SK-N-SH (cell line): ENCODE data around the gene RPL39. TPM values are rescaled to one million over a fixed set of nuclear protein-coding genes. Genes with fewer than 3 reads are reported as not detected.

Experiments
- CTCF ChIA-PET: fragments of 300-600, 350-600 bp; formaldehyde crosslinking; extraction: SDS; loops from one replicate; lab custom pipeline; 2021; lab: Yijun Ruan, JAX
- POLR2A ChIA-PET: fragments of 350-600 bp; sonication (Branson Sonifier 250); formaldehyde crosslinking; extraction: SDS; loops from one replicate; lab custom pipeline; 2020; ENCODE audit warnings: antibody characterized with exemption, inconsistent platforms; lab: Yijun Ruan, JAX
- DNase-seq: peaks from one replicate; pipeline ENCODE4 v3.0.0; 2012
- H2AFZ ChIP-seq: fragments of 200-600 bp; sonication (generic); 2 replicates; pipeline ENCODE4 v1.8.1; 2016; ENCODE audit warnings: antibody characterized with exemption, mild to moderate bottlenecking, low read depth
- H3F3A ChIP-seq: fragments of 200-600 bp; sonication (generic); replicated peaks from 2 replicates; pipeline ENCODE3; 2016; ENCODE audit warnings: antibody characterized with exemption, mild to moderate bottlenecking; ENCODE audit not compliant: insufficient read depth
- H3K27ac ChIP-seq, 2 experiments: fragments of 200-500 bp in 1 of 2; fragments of 200-600 bp in 1 of 2; sonication (Bioruptor generic) in 1 of 2; sonication (generic), shearing (Covaris generic) in 1 of 2; 2 replicates each; pipeline versions ENCODE4 v1.5.1 to v1.6.1; 2014 to 2016; ENCODE audit warnings: low read depth in 2 of 2, inconsistent platforms in 1 of 2, low read length in 1 of 2, mild to moderate bottlenecking in 1 of 2, mixed read lengths in 1 of 2
- H3K27me3 ChIP-seq: fragments of 200-600 bp; sonication (generic), shearing (Covaris generic); 2 replicates; pipeline ENCODE4 v1.6.1; 2016; ENCODE audit warnings: mixed run types; ENCODE audit not compliant: insufficient read depth
- H3K36me3 ChIP-seq, 2 experiments: fragments of 200-500 bp in 1 of 2; fragments of 200-600 bp in 1 of 2; sonication (Bioruptor generic) in 1 of 2; sonication (generic) in 1 of 2; replicated peaks in 1 of 2; 2 replicates each; pipeline versions ENCODE3 to v1.5.1; 2014 to 2016; ENCODE audit warnings: low read length in 1 of 2, mild to moderate bottlenecking in 1 of 2; ENCODE audit not compliant: insufficient read depth in 2 of 2, control insufficient read depth in 1 of 2
- H3K4me1 ChIP-seq, 2 experiments: fragments of 200-500 bp in 1 of 2; fragments of 200-600 bp in 1 of 2; sonication (Bioruptor generic) in 1 of 2; sonication (generic), shearing (Covaris generic) in 1 of 2; 2 replicates each; pipeline versions ENCODE4 v1.5.1 to v1.6.1; 2014 to 2016; ENCODE audit warnings: low read depth in 1 of 2, low read length in 1 of 2, mixed run types in 1 of 2; ENCODE audit not compliant: insufficient read depth in 2 of 2, control insufficient read depth in 1 of 2
- H3K4me2 ChIP-seq: fragments of 200-600 bp; sonication (generic), shearing (Covaris generic); 2 replicates; pipeline ENCODE4 v1.6.1; 2017; ENCODE audit warnings: mixed run types
- H3K4me3 ChIP-seq, 2 experiments: fragments of 200-500 bp in 1 of 2; fragments of 200-600 bp in 1 of 2; sonication (Bioruptor generic) in 1 of 2; sonication (generic), shearing (Covaris generic) in 1 of 2; 2 replicates each; pipeline versions ENCODE4 v1.5.1 to v1.8.1; 2014 to 2016; ENCODE audit warnings: low read depth in 2 of 2, inconsistent platforms in 1 of 2, low read length in 1 of 2, mild to moderate bottlenecking in 1 of 2, mixed read lengths in 1 of 2, moderate library complexity in 1 of 2
- H3K79me2 ChIP-seq: fragments of 200-600 bp; sonication (generic); 2 replicates; pipeline ENCODE4 v1.8.1; 2017; ENCODE audit warnings: mild to moderate bottlenecking; ENCODE audit not compliant: insufficient read depth
- H3K9ac ChIP-seq: fragments of 200-600 bp; sonication (generic); 2 replicates; pipeline ENCODE4 v1.6.1; 2017; ENCODE audit warnings: mixed run types
- H3K9me2 ChIP-seq: fragments of 200-600 bp; sonication (generic); 2 replicates; pipeline ENCODE4 v1.6.1; 2017; ENCODE audit warnings: mixed run types
- H3K9me3 ChIP-seq: fragments of 200-600 bp; sonication (generic); 2 replicates; pipeline ENCODE4 v1.6.1; 2017; ENCODE audit warnings: mixed run types, mild to moderate bottlenecking, moderate library complexity
- H4K20me1 ChIP-seq: fragments of 200-600 bp; sonication (generic); 2 replicates; pipeline ENCODE4 v1.6.1; 2017; ENCODE audit warnings: mild to moderate bottlenecking, mixed run types; ENCODE audit not compliant: insufficient read depth
- ELF1 ChIP-seq: IDR thresholded peaks from 2 replicates; pipeline ENCODE4 v1.4.0; 2012
- FOSL2 ChIP-seq: IDR thresholded peaks from 2 replicates; pipeline ENCODE4 v1.4.0; 2012; ENCODE audit warnings: low read depth, mild to moderate bottlenecking, moderate library complexity, borderline replicate concordance
- GATA2 ChIP-seq: sonication (generic); formaldehyde crosslinking; IDR thresholded peaks from 2 replicates; pipeline ENCODE4 v1.5.0; 2020; ENCODE audit warnings: mild to moderate bottlenecking, missing genetic modification reagents
- JUND ChIP-seq: IDR thresholded peaks from 2 replicates; pipeline ENCODE4 v1.4.0; 2012
- MEF2A ChIP-seq: IDR thresholded peaks from 2 replicates; pipeline ENCODE4 v1.4.0; 2012; ENCODE audit warnings: low read depth, borderline replicate concordance
- SMC3 ChIP-seq: IDR thresholded peaks from 2 replicates; pipeline ENCODE4 v1.6.1; 2012; ENCODE audit warnings: low read depth, low read length, improper control_type of control experiment
- TAF1 ChIP-seq: IDR thresholded peaks from 2 replicates; pipeline ENCODE4 v1.6.1; 2012; ENCODE audit warnings: low read depth, mild to moderate bottlenecking, low read length, moderate library complexity, borderline replicate concordance
- WGBS: methylation state at CpG from one replicate; pipeline ENCODE4 v1.1.6; 2017; ENCODE audit warnings: low lambda C conversion rate; 5-methylcytosine and 5-hydroxymethylcytosine counted together
- polyA plus RNA-seq, 3 experiments: library from polyadenylated mRNA; depleted of rRNA; stranded (reverse); fragments of >200 nt; gene quantifications; 2 replicates each; pipeline ENCODE4 v1.2.3, GENCODE V29; 2012
- TF ChIP-seq, protein P1 (sequence below): fragments of 200-600 bp; sonication (generic); IDR thresholded peaks from 2 replicates; pipeline ENCODE4 v1.6.1; 2017; ENCODE audit warnings: antibody characterized with exemption, mild to moderate bottlenecking, moderate library complexity
- TF ChIP-seq, protein P2 (sequence below): fragments of 150-350 bp; IDR thresholded peaks from 2 replicates; pipeline ENCODE4 v1.6.1; 2016; ENCODE audit warnings: mild to moderate bottlenecking, low read depth, low read length
- TF ChIP-seq, protein P3 (sequence below): IDR thresholded peaks from 2 replicates; pipeline ENCODE4 v1.4.0; 2012; ENCODE audit warnings: low read depth, borderline replicate concordance
- TF ChIP-seq, protein P4 (sequence below): IDR thresholded peaks from 2 replicates; pipeline ENCODE4 v1.4.0; 2012; ENCODE audit warnings: low read depth, borderline replicate concordance

RPL39 gene
- polyA plus RNA-seq, 1 of the 3 experiments (the other 2 are of a cell fraction) = 4,443 TPM

DNA sequence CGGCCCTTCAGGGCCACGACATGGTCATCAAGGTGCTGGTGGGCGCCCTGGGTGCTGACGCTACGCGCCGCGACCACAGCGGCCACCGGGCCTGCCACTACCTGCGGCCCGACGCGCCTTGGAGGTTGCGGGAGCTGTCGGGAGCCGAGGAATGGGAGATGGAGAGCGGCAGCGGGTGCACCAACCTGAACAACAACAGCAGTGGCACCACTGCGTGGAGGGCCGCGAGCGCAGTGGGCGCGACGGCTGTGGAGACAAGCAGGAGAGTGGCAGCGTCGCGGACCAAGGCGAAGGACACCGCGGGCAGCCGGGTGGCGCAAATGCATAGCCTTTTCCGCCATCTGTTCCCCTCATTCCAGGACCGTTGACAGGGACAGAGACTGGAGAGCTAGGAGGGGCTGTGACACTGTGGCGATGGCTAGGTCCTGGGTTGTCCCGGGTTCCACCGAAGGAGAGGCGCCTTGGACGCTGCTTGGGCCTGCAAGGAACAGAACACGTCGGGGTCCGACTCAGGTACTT lies 32.1 kb downstream of the RPL39 start:
- H3K9me2 ChIP-seq = no peaks in the 10 kb centered on the region
- peaks cover 7% of the 10 kb centered on the region for H3F3A ChIP-seq
- no peaks in the 10 kb centered on the region for H4K20me1 ChIP-seq
- peaks cover 0 to 5% of the 10 kb centered on the region in 2 experiments; a peak in 1 of 4 replicates for H3K4me1 ChIP-seq
- DNase-seq = peak; percentile 29
- 65% methylated on average over 28 of the region's 44 CpGs for WGBS
- H3K9ac ChIP-seq = no peak overlapping the region
- TF ChIP-seq, protein P1, sequence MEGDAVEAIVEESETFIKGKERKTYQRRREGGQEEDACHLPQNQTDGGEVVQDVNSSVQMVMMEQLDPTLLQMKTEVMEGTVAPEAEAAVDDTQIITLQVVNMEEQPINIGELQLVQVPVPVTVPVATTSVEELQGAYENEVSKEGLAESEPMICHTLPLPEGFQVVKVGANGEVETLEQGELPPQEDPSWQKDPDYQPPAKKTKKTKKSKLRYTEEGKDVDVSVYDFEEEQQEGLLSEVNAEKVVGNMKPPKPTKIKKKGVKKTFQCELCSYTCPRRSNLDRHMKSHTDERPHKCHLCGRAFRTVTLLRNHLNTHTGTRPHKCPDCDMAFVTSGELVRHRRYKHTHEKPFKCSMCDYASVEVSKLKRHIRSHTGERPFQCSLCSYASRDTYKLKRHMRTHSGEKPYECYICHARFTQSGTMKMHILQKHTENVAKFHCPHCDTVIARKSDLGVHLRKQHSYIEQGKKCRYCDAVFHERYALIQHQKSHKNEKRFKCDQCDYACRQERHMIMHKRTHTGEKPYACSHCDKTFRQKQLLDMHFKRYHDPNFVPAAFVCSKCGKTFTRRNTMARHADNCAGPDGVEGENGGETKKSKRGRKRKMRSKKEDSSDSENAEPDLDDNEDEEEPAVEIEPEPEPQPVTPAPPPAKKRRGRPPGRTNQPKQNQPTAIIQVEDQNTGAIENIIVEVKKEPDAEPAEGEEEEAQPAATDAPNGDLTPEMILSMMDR = no peak
- no peak for TF ChIP-seq FOSL2
- no peak for TF ChIP-seq ELF1
- TF ChIP-seq, protein P2, sequence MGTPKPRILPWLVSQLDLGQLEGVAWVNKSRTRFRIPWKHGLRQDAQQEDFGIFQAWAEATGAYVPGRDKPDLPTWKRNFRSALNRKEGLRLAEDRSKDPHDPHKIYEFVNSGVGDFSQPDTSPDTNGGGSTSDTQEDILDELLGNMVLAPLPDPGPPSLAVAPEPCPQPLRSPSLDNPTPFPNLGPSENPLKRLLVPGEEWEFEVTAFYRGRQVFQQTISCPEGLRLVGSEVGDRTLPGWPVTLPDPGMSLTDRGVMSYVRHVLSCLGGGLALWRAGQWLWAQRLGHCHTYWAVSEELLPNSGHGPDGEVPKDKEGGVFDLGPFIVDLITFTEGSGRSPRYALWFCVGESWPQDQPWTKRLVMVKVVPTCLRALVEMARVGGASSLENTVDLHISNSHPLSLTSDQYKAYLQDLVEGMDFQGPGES = no peak
- no peak for TF ChIP-seq TAF1
- TF ChIP-seq JUND = no peak
- TF ChIP-seq, protein P3, sequence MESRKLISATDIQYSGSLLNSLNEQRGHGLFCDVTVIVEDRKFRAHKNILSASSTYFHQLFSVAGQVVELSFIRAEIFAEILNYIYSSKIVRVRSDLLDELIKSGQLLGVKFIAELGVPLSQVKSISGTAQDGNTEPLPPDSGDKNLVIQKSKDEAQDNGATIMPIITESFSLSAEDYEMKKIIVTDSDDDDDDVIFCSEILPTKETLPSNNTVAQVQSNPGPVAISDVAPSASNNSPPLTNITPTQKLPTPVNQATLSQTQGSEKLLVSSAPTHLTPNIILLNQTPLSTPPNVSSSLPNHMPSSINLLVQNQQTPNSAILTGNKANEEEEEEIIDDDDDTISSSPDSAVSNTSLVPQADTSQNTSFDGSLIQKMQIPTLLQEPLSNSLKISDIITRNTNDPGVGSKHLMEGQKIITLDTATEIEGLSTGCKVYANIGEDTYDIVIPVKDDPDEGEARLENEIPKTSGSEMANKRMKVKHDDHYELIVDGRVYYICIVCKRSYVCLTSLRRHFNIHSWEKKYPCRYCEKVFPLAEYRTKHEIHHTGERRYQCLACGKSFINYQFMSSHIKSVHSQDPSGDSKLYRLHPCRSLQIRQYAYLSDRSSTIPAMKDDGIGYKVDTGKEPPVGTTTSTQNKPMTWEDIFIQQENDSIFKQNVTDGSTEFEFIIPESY = no peak
- TF ChIP-seq GATA2 (CRISPR knock-in tag) = no peak
- no peak for TF ChIP-seq MEF2A
- TF ChIP-seq SMC3 = no peak
- TF ChIP-seq, protein P4, sequence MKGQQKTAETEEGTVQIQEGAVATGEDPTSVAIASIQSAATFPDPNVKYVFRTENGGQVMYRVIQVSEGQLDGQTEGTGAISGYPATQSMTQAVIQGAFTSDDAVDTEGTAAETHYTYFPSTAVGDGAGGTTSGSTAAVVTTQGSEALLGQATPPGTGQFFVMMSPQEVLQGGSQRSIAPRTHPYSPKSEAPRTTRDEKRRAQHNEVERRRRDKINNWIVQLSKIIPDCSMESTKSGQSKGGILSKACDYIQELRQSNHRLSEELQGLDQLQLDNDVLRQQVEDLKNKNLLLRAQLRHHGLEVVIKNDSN = no peak
- peak overlapping the region; percentile 67; the same call in 1 of the 2 replicates for H3K4me2 ChIP-seq
- POLR2A ChIA-PET = interaction anchor here (0.9 to 1.1 kb wide), 2 partner anchors 30 to 32 kb away, joined by 3 read pairs; no protein-coding TSS in a partner anchor
- CTCF ChIA-PET = interaction anchor here (0.8 to 3.6 kb wide), 6 partner anchors 26 to 243 kb away, joined by 3 to 15 read pairs (median 6); no protein-coding TSS in a partner anchor
- H3K36me3 ChIP-seq = no peaks in the 10 kb centered on the region
- peak overlapping the region in 1 of 2 experiments; percentile 41; a peak in 1 of 4 replicates for H3K4me3 ChIP-seq
- no peaks in the 10 kb centered on the region for H3K79me2 ChIP-seq
- no peak overlapping the region for H3K27ac ChIP-seq
- H2AFZ ChIP-seq = no peak overlapping the region; the same call in 1 of the 2 replicates
- H3K27me3 ChIP-seq = peaks cover 27% of the 10 kb centered on the region
- no peaks in the 10 kb centered on the region for H3K9me3 ChIP-seq
